HAP-1 (cell line): ENCODE data around the gene INHA.

Source experiments
- DNase-seq, 2 experiments: peaks; one replicate each; pipeline ENCODE4 v3.0.0-alpha.2; 2016 to 2020; ENCODE audit warnings: low spot score in 2 of 2
- H3K27me3 ChIP-seq: fragments of 250-450 bp; sonication (Bioruptor Pico); 2 replicates; pipeline ENCODE4 v1.5.1; 2020; ENCODE audit warnings: low read depth, mild to moderate bottlenecking, moderate library complexity
- H3K36me3 ChIP-seq: fragments of 250-450 bp; sonication (Bioruptor Pico); replicated peaks from 2 replicates; pipeline ENCODE4 v1.5.1; 2020; ENCODE audit warnings: mild to moderate bottlenecking
- H3K4me1 ChIP-seq: fragments of 250-450 bp; sonication (Bioruptor Pico); 2 replicates; pipeline ENCODE4 v1.5.1; 2020; ENCODE audit warnings: mild to moderate bottlenecking
- H3K4me3 ChIP-seq: fragments of 250-450 bp; sonication (Bioruptor Pico); 2 replicates; pipeline ENCODE4 v1.5.1; 2020; ENCODE audit warnings: mild to moderate bottlenecking, moderate library complexity
- H3K9me3 ChIP-seq: fragments of 250-450 bp; sonication (Bioruptor Pico); 2 replicates; pipeline ENCODE4 v1.5.1; 2020; ENCODE audit warnings: mild to moderate bottlenecking, moderate library complexity
- in situ Hi-C: fragments of 300-500 bp; cut with MboI; formaldehyde crosslinking; loops from 3 replicates; pipeline ENCODE4 v1.14.3; 2020; ENCODE audit warnings: low sequenced_read_pairs, inconsistent platforms, mixed read lengths

The INHA gene

GRCh38 chr2:219569041-219569440 is 3.1 kb upstream of the INHA start:
- DNase-seq = peak; percentile 57 to 67
- H3K27me3 ChIP-seq = no peaks in the 10 kb centered on the region

GRCh38 chr2:219569635-219570034 is 2.5 kb upstream of the INHA start:
- in situ Hi-C loops = no loop called here
- DNase-seq = no peak
- Histone ChIP-seq H3K9me3 (no peaks in the 10 kb centered on the region), H3K4me1 (peaks cover 15% of the 10 kb centered on the region), H3K36me3 (peaks cover 6% of the 10 kb centered on the region; the same call in 1 of the 2 replicates), H3K4me3 (no peak overlapping the region; the same call in 1 of the 2 replicates), H3K27me3 (no peaks in the 10 kb centered on the region)

More at GRCh38 chr2:219569041-219569440, 3.1 kb upstream of the INHA start:
- H3K9me3 ChIP-seq = no peaks in the 10 kb centered on the region
- in situ Hi-C loops = no loop called here
- H3K4me1 ChIP-seq = peaks cover 15% of the 10 kb centered on the region
- H3K36me3 ChIP-seq = peaks cover 6% of the 10 kb centered on the region
- no peak overlapping the region for H3K4me3 ChIP-seq

- H3K4me3 ChIP-seq = peak overlapping the region; percentile 51
- in situ Hi-C loops = no loop called here
- H3K36me3 ChIP-seq = peaks cover 3% of the 10 kb centered on the region; the same call in 1 of the 2 replicates
- H3K4me1 ChIP-seq = peaks cover 15% of the 10 kb centered on the region
- no peaks in the 10 kb centered on the region for H3K9me3 ChIP-seq
- no peaks in the 10 kb centered on the region for H3K27me3 ChIP-seq
- DNase-seq = peak in 1 of 2 experiments; percentile 36
These were observed 1.8 kb upstream of the INHA start for GRCh38 chr2:219570194-219570923.

- Histone ChIP-seq H3K9me3 (no peaks in the 10 kb centered on the region), H3K36me3 (peaks cover 3% of the 10 kb centered on the region; the same call in 1 of the 2 replicates), H3K4me3 (peak overlapping the region; percentile 51), H3K27me3 (no peaks in the 10 kb centered on the region), H3K4me1 (peaks cover 15% of the 10 kb centered on the region)
- no peak for DNase-seq
- in situ Hi-C loops = no loop called here
These were observed 1.2 kb upstream of the INHA start for GRCh38 chr2:219570924-219571310.

GRCh38 chr2:219571311-219572236 is 536 bp upstream of the INHA start, which contains the start of gene OBSL1:
Gene OBSL1, minus strand, starts transcription at chr2:219571539. Its CDS starts 307 bp downstream, at chr2:219571232.
- Histone ChIP-seq H3K27me3 (no peaks in the 10 kb centered on the region), H3K4me3 (peak within 1 kb of the TSS; percentile 51), H3K4me1 (peaks cover 17% of the 10 kb centered on the region), H3K9me3 (no peaks in the 10 kb centered on the region), H3K36me3 (peaks cover 3% of the 10 kb centered on the region; the same call in 1 of the 2 replicates)
- in situ Hi-C loops = no loop called here
- DNase-seq = peak; percentile 82 to 93

GRCh38 chr2:219573166-219573565 is 1.1 kb downstream of the INHA start:
- Histone ChIP-seq H3K9me3 (no peaks in the 10 kb centered on the region), H3K27me3 (no peaks in the 10 kb centered on the region), H3K4me3 (no peak overlapping the region), H3K4me1 (peaks cover 17% of the 10 kb centered on the region), H3K36me3 (peaks cover 3% of the 10 kb centered on the region; the same call in 1 of the 2 replicates)
- in situ Hi-C loops = no loop called here
- DNase-seq = no peak

- Histone ChIP-seq H3K4me1 (peaks cover 13% of the 10 kb centered on the region), H3K9me3 (no peaks in the 10 kb centered on the region), H3K36me3 (no peaks in the 10 kb centered on the region; the same call in 1 of the 2 replicates), H3K27me3 (no peaks in the 10 kb centered on the region), H3K4me3 (no peak overlapping the region)
- DNase-seq = no peak
- in situ Hi-C loops = no loop called here
These were observed 2.6 kb downstream of the INHA start for GRCh38 chr2:219574484-219575311.

- Histone ChIP-seq H3K4me1 (peaks cover 9% of the 10 kb centered on the region), H3K4me3 (no peak overlapping the region), H3K27me3 (no peaks in the 10 kb centered on the region), H3K36me3 (no peaks in the 10 kb centered on the region), H3K9me3 (no peaks in the 10 kb centered on the region)
- in situ Hi-C loops = no loop called here
- no peak for DNase-seq
These were observed 3.7 kb downstream of the INHA start for GRCh38 chr2:219575566-219576504.

- H3K4me3 ChIP-seq = no peak overlapping the region
These were observed 4.6 kb downstream of the INHA start for GRCh38 chr2:219576505-219577388.

GRCh38 chr2:219578811-219579613 is 6.9 kb downstream of the INHA start:
- in situ Hi-C loops = no loop called here
- no peaks in the 10 kb centered on the region; the same call in 1 of the 2 replicates for H3K9me3 ChIP-seq
- H3K4me3 ChIP-seq = no peak overlapping the region
- no peaks in the 10 kb centered on the region for H3K36me3 ChIP-seq
- DNase-seq = no peak
- H3K27me3 ChIP-seq = no peaks in the 10 kb centered on the region
- H3K4me1 ChIP-seq = 0 out of 2 replicates have a peak, but pooled peaks cover 2% of the 10 kb centered on the region

More at GRCh38 chr2:219576505-219577388, 4.6 kb downstream of the INHA start:
- H3K27me3 ChIP-seq = no peaks in the 10 kb centered on the region
- H3K4me1 ChIP-seq = peaks cover 6% of the 10 kb centered on the region
- peak in 1 of 2 experiments; percentile 60 for DNase-seq
- H3K9me3 ChIP-seq = no peaks in the 10 kb centered on the region
- H3K36me3 ChIP-seq = no peaks in the 10 kb centered on the region
- in situ Hi-C loops = no loop called here

GRCh38 chr2:219581346-219581745 is 9.2 kb downstream of the INHA start:
- DNase-seq = no peak
- H3K9me3 ChIP-seq = no peaks in the 10 kb centered on the region; the same call in 1 of the 2 replicates
- in situ Hi-C loops = no loop called here
- H3K4me3 ChIP-seq = no peak overlapping the region
- H3K4me1 ChIP-seq = 0 out of 2 replicates have a peak, but pooled peaks cover 2% of the 10 kb centered on the region
- no peaks in the 10 kb centered on the region for H3K36me3 ChIP-seq
- H3K27me3 ChIP-seq = peaks cover 4% of the 10 kb centered on the region; the same call in 1 of the 2 replicates
